Heart right ventricle (tissue), 16 donors: Measurements from ENCODE around the gene DCST2. TPM values are rescaled to one million over a fixed set of nuclear protein-coding genes. Genes with fewer than 3 reads are reported as not detected.

ENCODE experiments used
- ATAC-seq, 8 donors: fragments of 200-7000 bp; cut with Tn5 transposase; one replicate each; pipeline ENCODE4 v1.9.1; 2020; ENCODE audit warnings: mild to moderate bottlenecking in 8 of 8, moderate library complexity in 8 of 8, moderate number of reproducible peaks in 1 of 8
- DNase-seq, 2 donors: peaks; one replicate each; pipeline ENCODE4 v3.0.0-alpha.2; 2020
- H3K27ac ChIP-seq, 10 donors: fragments of 200-600 bp; sonication (generic) in 2 of 10; one replicate each; pipeline versions ENCODE4 v1.5.0 to v1.8.0; 2020 to 2022; ENCODE audit warnings: mild to moderate bottlenecking in 3 of 10
- H3K27me3 ChIP-seq, 7 donors: fragments of 200-600 bp; one replicate each; pipeline ENCODE4 v1.8.0; 2021 to 2022; ENCODE audit warnings: mild to moderate bottlenecking in 2 of 7
- H3K36me3 ChIP-seq, 9 donors: fragments of 200-600 bp; sonication (generic) in 1 of 9; one replicate each; pipeline versions ENCODE4 v1.5.0 to v1.8.0; 2020 to 2022; ENCODE audit warnings: mild to moderate bottlenecking in 2 of 9
- H3K4me1 ChIP-seq, 9 donors: fragments of 200-600 bp; sonication (generic) in 1 of 9; one replicate each; pipeline versions ENCODE4 v1.5.0 to v1.8.0; 2020 to 2022; ENCODE audit warnings: mild to moderate bottlenecking in 4 of 9
- H3K4me3 ChIP-seq, 10 donors: fragments of 200-600 bp; sonication (generic) in 2 of 10; one replicate each; pipeline versions ENCODE4 v1.5.0 to v1.8.0; 2020 to 2022; ENCODE audit warnings: mild to moderate bottlenecking in 7 of 10, moderate library complexity in 2 of 10
- H3K9me3 ChIP-seq, 11 donors: fragments of 200-600 bp in 10 of 11; sonication (generic) in 2 of 11; one replicate each; pipeline versions ENCODE4 v1.5.0 to v1.8.0; 2013 to 2022; ENCODE audit warnings: mild to moderate bottlenecking in 2 of 11, control low read depth in 1 of 11, moderate library complexity in 1 of 11
- WGBS, 2 donors: extraction: QIAGEN DNeasy Blood & Tissue Kit; methylation state at CpG; one replicate each; pipeline ENCODE4 v1.1.7; 2013; ENCODE audit warnings: inconsistent platforms in 1 of 2; 5-methylcytosine and 5-hydroxymethylcytosine counted together
- intact Hi-C, 10 donors: fragments of 100-400 bp; cut with DNase I; formaldehyde crosslinking; loops; one replicate each; pipeline versions ENCODE4 v1.11.1 to v1.14.2; 2022
- polyA plus RNA-seq, 2 donors: library from polyadenylated mRNA; stranded (reverse); fragments of 200-250 nt; gene quantifications; one replicate each; pipeline ENCODE4 v1.2.3, GENCODE V29; 2013
- total RNA-seq, 10 donors: library from RNA; stranded (reverse); fragmentation: NEBNext Ultra II Directional in 3 of 10; extraction: Animal tissue kit (Norgen Biotek cat#: 25700) in 3 of 10; gene quantifications; one replicate each; pipeline versions ENCODE4 v1.2.1 to v1.2.4, GENCODE V29; 2021 to 2023
- TF ChIP-seq, protein P1 (sequence below), 9 donors: fragments of 200-600 bp; sonication (generic) in 2 of 9; IDR thresholded peaks; one replicate each; pipeline versions ENCODE4 v1.5.0 to v1.8.0; 2021 to 2022; ENCODE audit warnings: antibody characterized with exemption in 9 of 9, mild to moderate bottlenecking in 5 of 9, moderate library complexity in 1 of 9
- donor health status: Arrhythmogenic right ventricular cardiomyopathy.
- donor health status: ischemic (EF 13 %, LVEDD 7.1; RV severe dilation, severe dysfunction).
- donor health status: healthy with polysubstance abuse.
- donor health status: DM: no; HTN: yes; CAD: no.
- donor health status: DM: no; HTN: no; CAD: no.
- donor health status: ischemic (EF 25% LVEDD 6.9; RV normal size, moderate dysfunction).
- donor health status: ischemic (EF 25% LVEDD 5.7; RV mildly dilated, moderate dysfunction).
- donor health status: healthy.
- donor health status: DM: yes; HTN: yes; CAD: no.
- donor health status: Ischemic cardiomyopathy.
- donor health status: ischemic (EF 35%, LVEDD 5.7; RV mildly dilated, moderate dysfunction).
- donor health status: nonischemic (EF 11% LVEDD 7.7; RV severe dilation, severe dysfunction).
- donor health status: DM: yes; HTN: yes; CAD: no.
- donor health status: PGD.
- donor health status: ischemic (EF 29% LVEDD 5.4; RV normal size, mild dysfunction).
- donor health status: nonischemic (EF 23%, LVEDD 6.1; RV moderate dilation, normal function).

DCST2 gene
- total and polyA plus RNA-seq, 12 donors = 0.15 to 1.8 (median 0.32) TPM; not detected in 1

DNA sequence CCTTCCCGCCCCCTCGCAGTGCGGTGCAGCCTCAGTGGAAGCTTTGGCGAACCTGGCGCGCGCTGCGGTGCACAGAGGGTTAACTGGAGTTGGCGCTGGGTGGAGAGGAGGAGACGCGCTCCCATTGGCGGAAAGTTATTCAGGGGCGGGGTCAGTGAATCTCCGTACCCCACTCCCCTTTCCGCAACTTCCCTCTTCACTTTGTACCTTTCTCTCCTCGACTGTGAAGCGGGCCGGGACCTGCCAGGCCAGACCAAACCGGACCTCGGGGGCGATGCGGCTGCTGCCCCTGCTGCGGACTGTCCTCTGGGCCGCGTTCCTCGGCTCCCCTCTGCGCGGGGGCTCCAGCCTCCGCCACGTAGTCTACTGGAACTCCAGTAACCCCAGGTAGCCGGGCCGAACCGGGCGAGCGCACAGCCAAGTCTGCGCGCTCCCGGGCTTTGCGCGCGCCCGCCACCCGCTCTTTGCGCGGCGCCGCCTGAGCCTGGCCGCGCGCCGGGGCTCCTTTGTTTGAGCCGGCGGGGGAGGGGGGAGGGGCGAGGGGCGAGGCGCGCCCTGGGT, 30.0 kb upstream of the DCST2 start, which contains the start of gene EFNA4:
Gene EFNA4, plus strand, starts transcription at position 191 of the 561 bp plus-strand sequence. Its CDS starts 84 bp downstream, at position 275.
- H3K27me3 ChIP-seq = no peaks in the 10 kb centered on the region
- peak; percentile 82 to 89 (median 87) for ATAC-seq
- peak within 1 kb of the TSS; percentile 43 to 97 (median 84) for H3K4me3 ChIP-seq
- WGBS, 2 donors = 1 to 2% methylated on average over 54 to 57 of the region's 57 CpGs
- peaks cover 0 to 34% (median 13%) of the 10 kb centered on the region in 9 donors for H3K36me3 ChIP-seq
- DNase-seq = peak; percentile 82 to 89
- peak within 1 kb of the TSS in 9 of 10 donors; percentile 23 to 91 (median 76) for H3K27ac ChIP-seq
- peaks cover 16 to 47% (median 33%) of the 10 kb centered on the region in 9 donors for H3K4me1 ChIP-seq
- no peaks in the 10 kb centered on the region for H3K9me3 ChIP-seq
- intact Hi-C loops = loop anchor here in 5 of 10 donors (1.0 to 10.0 kb wide), 5 partner anchors 19 to 91 kb away; partner anchors contain the start of genes CKS1B (in 2 of the 5), SHC1 (in 2 of the 5) and ZBTB7B (in 1 of the 5)
- TF ChIP-seq, protein P1, sequence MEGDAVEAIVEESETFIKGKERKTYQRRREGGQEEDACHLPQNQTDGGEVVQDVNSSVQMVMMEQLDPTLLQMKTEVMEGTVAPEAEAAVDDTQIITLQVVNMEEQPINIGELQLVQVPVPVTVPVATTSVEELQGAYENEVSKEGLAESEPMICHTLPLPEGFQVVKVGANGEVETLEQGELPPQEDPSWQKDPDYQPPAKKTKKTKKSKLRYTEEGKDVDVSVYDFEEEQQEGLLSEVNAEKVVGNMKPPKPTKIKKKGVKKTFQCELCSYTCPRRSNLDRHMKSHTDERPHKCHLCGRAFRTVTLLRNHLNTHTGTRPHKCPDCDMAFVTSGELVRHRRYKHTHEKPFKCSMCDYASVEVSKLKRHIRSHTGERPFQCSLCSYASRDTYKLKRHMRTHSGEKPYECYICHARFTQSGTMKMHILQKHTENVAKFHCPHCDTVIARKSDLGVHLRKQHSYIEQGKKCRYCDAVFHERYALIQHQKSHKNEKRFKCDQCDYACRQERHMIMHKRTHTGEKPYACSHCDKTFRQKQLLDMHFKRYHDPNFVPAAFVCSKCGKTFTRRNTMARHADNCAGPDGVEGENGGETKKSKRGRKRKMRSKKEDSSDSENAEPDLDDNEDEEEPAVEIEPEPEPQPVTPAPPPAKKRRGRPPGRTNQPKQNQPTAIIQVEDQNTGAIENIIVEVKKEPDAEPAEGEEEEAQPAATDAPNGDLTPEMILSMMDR (IDR thresholded peaks at IDR 0.05) = no peak

- Histone ChIP-seq H3K4me1 (peaks cover 16 to 47% (median 33%) of the 10 kb centered on the region in 9 donors), H3K4me3 (peak overlapping the region in 9 of 10 donors; percentile 67 to 97 (median 85)), H3K27me3 (no peaks in the 10 kb centered on the region), H3K9me3 (no peaks in the 10 kb centered on the region), H3K27ac (peak overlapping the region in 5 of 10 donors; percentile 4 to 91 (median 76)), H3K36me3 (peaks cover 0 to 42% (median 19%) of the 10 kb centered on the region in 9 donors)
- intact Hi-C loops = loop anchor here in 5 of 10 donors (1.0 to 10.0 kb wide), 5 partner anchors 18 to 91 kb away; partner anchors contain the start of genes CKS1B (in 2 of the 5), SHC1 (in 2 of the 5) and ZBTB7B (in 1 of the 5)
- TF ChIP-seq, protein P1 (IDR thresholded peaks at IDR 0.05) = peak; percentile 23 to 75 (median 66)
- 15 to 20% methylated on average over 46 of the region's 46 CpGs for WGBS, 2 donors
- DNase-seq (peak in 1 of 2 donors; percentile 70), ATAC-seq (peak; percentile 17 to 49 (median 36))
Measured at GRCh38 chr1:155062702-155063411, 29.3 kb upstream of the DCST2 start.

- no peak overlapping the region for H3K27ac ChIP-seq
- no peaks in the 10 kb centered on the region for H3K9me3 ChIP-seq
- 15 to 44% methylated on average over 29 of the region's 29 CpGs for WGBS, 2 donors
- TF ChIP-seq, protein P1 (IDR thresholded peaks at IDR 0.05) = no peak
- intact Hi-C loops = loop anchor here in 4 of 10 donors (2.0 to 10.0 kb wide), 4 partner anchors 17 to 90 kb away; partner anchors contain the start of genes CKS1B (in 2 of the 4), SHC1 (in 2 of the 4) and ZBTB7B (in 1 of the 4)
- peak overlapping the region in 5 of 10 donors; percentile 81 to 95 (median 85) for H3K4me3 ChIP-seq
- H3K27me3 ChIP-seq = no peaks in the 10 kb centered on the region
- ATAC-seq (peak in 6 of 8 donors; percentile 1 to 12 (median 4)), DNase-seq (no peak)
- H3K36me3 ChIP-seq = peaks cover 0 to 48% (median 26%) of the 10 kb centered on the region in 9 donors
- peaks cover 16 to 49% (median 33%) of the 10 kb centered on the region in 9 donors for H3K4me1 ChIP-seq
Measured at GRCh38 chr1:155062151-155062686, 28.6 kb upstream of the DCST2 start.
